HepG2 (cell line): ENCODE results near the gene HSPA1A. TPM values are rescaled to one million over a fixed set of nuclear protein-coding genes. Genes with fewer than 3 reads are reported as not detected.

Source experiments
- ATAC-seq: fragments of 200-7000 bp; cut with Tn5 transposase; 3 replicates; pipeline ENCODE4 v1.9.1; 2020; ENCODE audit warnings: mild to moderate bottlenecking, moderate library complexity
- BruUV-seq: library from RNA; stranded (reverse); fragments of 400-500 nt; replicated peaks from 2 replicates; lab custom pipeline; 2021; lab: Mats Ljungman, UMichigan
- CTCF ChIA-PET: fragments of 300-600 bp; formaldehyde crosslinking; extraction: SDS; loops from one replicate; lab custom pipeline; 2021; ENCODE audit warnings: low total read pairs, inconsistent platforms, low intra/inter-chr PET ratio; lab: Yijun Ruan, JAX
- POLR2A ChIA-PET: fragments of 350-600 bp; sonication (Branson Sonifier 250); formaldehyde crosslinking; loops from one replicate; lab custom pipeline; 2020; ENCODE audit warnings: antibody characterized with exemption, inconsistent platforms; lab: Yijun Ruan, JAX
- DNase-seq: peaks from one replicate; pipeline ENCODE4 v3.0.0-alpha.2; 2015; ENCODE audit warnings: low spot score
- FAIRE-seq: peaks from 3 replicates; lab custom pipeline; 2011; peaks lifted over from hg19 to GRCh38; lab: Jason Lieb, UNC
- H2AFZ ChIP-seq: one replicate; pipeline ENCODE4 v1.6.1; 2011; ENCODE audit warnings: low read length, inconsistent platforms
- H3K27ac ChIP-seq: fragments of 300-600 bp; 3 replicates; pipeline ENCODE4 v1.8.0; 2011; ENCODE audit warnings: mixed run types, mild to moderate bottlenecking, mixed read lengths, low read length, inconsistent platforms; ENCODE audit not compliant: insufficient read depth; ENCODE audit errors: extremely low read length
- H3K27me3 ChIP-seq, 2 experiments: fragments of 200-600 bp in 1 of 2; 2 replicates in 1 of 2; 3 replicates in 1 of 2; pipeline versions ENCODE4 v1.6.0 to v1.8.0; 2011; ENCODE audit warnings: low read length in 2 of 2, mild to moderate bottlenecking in 2 of 2, moderate library complexity in 2 of 2, inconsistent platforms in 1 of 2; ENCODE audit not compliant: insufficient read depth in 2 of 2, control insufficient read depth in 1 of 2
- H3K36me3 ChIP-seq, 2 experiments: fragments of 200-600 bp in 1 of 2; replicated peaks in 1 of 2; 2 replicates in 1 of 2; 3 replicates in 1 of 2; pipeline versions ENCODE4 v1.5.1 to v1.8.0; 2011; ENCODE audit warnings: low read length in 2 of 2, inconsistent platforms in 1 of 2; ENCODE audit not compliant: insufficient read depth in 2 of 2, control insufficient read depth in 1 of 2
- H3K4me1 ChIP-seq: 2 replicates; pipeline ENCODE4 v1.5.1; 2012; ENCODE audit warnings: low read length, inconsistent platforms; ENCODE audit not compliant: insufficient read depth
- H3K4me2 ChIP-seq: 2 replicates; pipeline ENCODE4 v1.6.0; 2011; ENCODE audit warnings: low read depth, low read length, inconsistent platforms
- H3K4me3 ChIP-seq, 3 experiments: fragments of 200-600 bp in 1 of 3; sonication (generic), shearing (Covaris generic) in 1 of 3; replicated peaks in 1 of 3; 2 replicates each; pipeline ENCODE4 v1.5.1; 2011 to 2016; ENCODE audit warnings: low read length in 3 of 3, inconsistent platforms in 2 of 3, low read depth in 2 of 3, mild to moderate bottlenecking in 2 of 3, control low read depth in 1 of 3, mixed read lengths in 1 of 3; ENCODE audit not compliant: insufficient read depth in 1 of 3
- H3K79me2 ChIP-seq: one replicate; pipeline ENCODE4 v1.6.1; 2011; ENCODE audit warnings: low read length, inconsistent platforms; ENCODE audit not compliant: insufficient read depth
- H3K9ac ChIP-seq: 2 replicates; pipeline ENCODE4 v1.6.0; 2011; ENCODE audit warnings: mild to moderate bottlenecking, low read depth, low read length, inconsistent platforms; ENCODE audit not compliant: insufficient read depth
- H3K9me3 ChIP-seq: 2 replicates; pipeline ENCODE4 v1.5.1; 2012; ENCODE audit warnings: mild to moderate bottlenecking, low read length
- H4K20me1 ChIP-seq: 2 replicates; pipeline ENCODE4 v1.6.0; 2011; ENCODE audit warnings: inconsistent platforms, mild to moderate bottlenecking, low read length, moderate library complexity; ENCODE audit not compliant: insufficient read depth
- CBFB ChIP-seq: sonication (generic); formaldehyde crosslinking; IDR thresholded peaks from 2 replicates; pipeline ENCODE4 v1.4.0; 2020; ENCODE audit warnings: missing genetic modification reagents
- PCBP2 ChIP-seq: fragments of 200-400 bp; formaldehyde crosslinking; optimal IDR thresholded peaks from 2 replicates; pipeline ENCODE3; 2018; ENCODE audit warnings: low read length, low read depth; ENCODE audit not compliant: poor library complexity, severe bottlenecking
- SP140L ChIP-seq: sonication (generic); formaldehyde crosslinking; IDR thresholded peaks from 2 replicates; pipeline ENCODE4 v1.4.0; 2020; ENCODE audit warnings: missing genetic modification reagents, borderline replicate concordance
- ZNF18 ChIP-seq: sonication (generic); formaldehyde crosslinking; IDR thresholded peaks from 2 replicates; pipeline ENCODE4 v1.8.0; 2022; ENCODE audit warnings: mild to moderate bottlenecking, missing genetic modification reagents; ENCODE audit not compliant: insufficient replicate concordance
- ZNF569 ChIP-seq: sonication (generic); formaldehyde crosslinking; IDR thresholded peaks from 2 replicates; pipeline ENCODE4 v1.5.0; 2020; ENCODE audit warnings: mild to moderate bottlenecking, missing genetic modification reagents, moderate library complexity, borderline replicate concordance
- ZNF619 ChIP-seq: sonication (generic); formaldehyde crosslinking; IDR thresholded peaks from 2 replicates; pipeline ENCODE4 v1.4.0; 2020; ENCODE audit warnings: mild to moderate bottlenecking, missing genetic modification reagents
- ZNF83 ChIP-seq: sonication (generic); formaldehyde crosslinking; IDR thresholded peaks from 2 replicates; pipeline ENCODE4 v1.4.0; 2020; ENCODE audit warnings: missing genetic modification reagents, mild to moderate bottlenecking, borderline replicate concordance
- WGBS: methylation state at CpG from one replicate; pipeline ENCODE4 v1.1.6; 2017; ENCODE audit warnings: low lambda C conversion rate; 5-methylcytosine and 5-hydroxymethylcytosine counted together
- in situ Hi-C: cut with HindIII; loops from 2 replicates; pipeline ENCODE4 v1.10.0; 2017; ENCODE audit warnings: low pct_unique_long_range_greater_than_20kb; ENCODE audit not compliant: extremely low pct_ligation_motif_present
- intact Hi-C: fragments of 100-400 bp; cut with micrococcal nuclease; formaldehyde crosslinking; loops from one replicate; pipeline ENCODE4 v1.10.0; 2022; ENCODE audit not compliant: unreplicated experiment
- polyA plus RNA-seq, 8 experiments: library from polyadenylated mRNA; depleted of rRNA in 3 of 8; stranded (reverse) in 7 of 8; unstranded in 1 of 8; fragments of >200 nt; fragmentation: Illumina TruSeq in 4 of 8; extraction: Trizol in 4 of 8; gene quantifications; 2 replicates each; pipeline versions ENCODE4 v1.2.1 to v1.2.3, GENCODE V29; 2011 to 2016; ENCODE audit warnings: low read depth in 4 of 8, missing spikeins in 1 of 8, mixed read lengths in 1 of 8; ENCODE audit not compliant: insufficient read depth in 1 of 8
- total RNA-seq, 5 experiments: library from RNA; depleted of rRNA; stranded (reverse); fragments of >200 nt; fragmentation: Illumina TruSeq; extraction: Trizol; gene quantifications; 2 replicates each; pipeline ENCODE4 v1.2.3, GENCODE V29; 2016; ENCODE audit warnings: low read depth in 1 of 5

Gene HSPA1A
- total and polyA plus RNA-seq, 2 of the 13 experiments (the other 11 are each of a cell fraction or from before 2014, with no cell fraction given), result 44.5 to 85.0 TPM

GRCh38 chr6:31805939-31806469 is 9.3 kb upstream of the HSPA1A start:
- peak overlapping the region; percentile 94 for H3K27ac ChIP-seq
- 16% methylated on average over 7 of the region's 7 CpGs for WGBS
- no peaks in the 10 kb centered on the region for H3K27me3 ChIP-seq
- POLR2A ChIA-PET, result interaction anchor here (0.9 to 5.9 kb wide), 31 partner anchors 8 to 1166 kb away, joined by 3 to 107 read pairs (median 7); partner anchors contain the start of genes AIF1, BAG6, C6orf47 and CFB
- peak overlapping the region; percentile 83 for H3K4me2 ChIP-seq
- CTCF ChIA-PET, result interaction anchor here (1.0 kb wide), 1 partner anchor 10 kb away, joined by 3 read pairs; the partner anchor contains the start of gene VARS1
- peak; percentile 39 for ATAC-seq
- H4K20me1 ChIP-seq, result no peaks in the 10 kb centered on the region
- intact Hi-C loops, result loop anchor here (5.0 kb wide), 1 partner anchor 69 kb away; the partner anchor contains the start of gene CLIC1
- H2AFZ ChIP-seq, result no peak overlapping the region
- no peak for DNase-seq
- peaks cover 11% of the 10 kb centered on the region for H3K79me2 ChIP-seq
- BruUV-seq, result TSS peak; percentile 87
- H3K36me3 ChIP-seq, result peaks cover 0 to 9% of the 10 kb centered on the region in 2 experiments; a peak in 3 of 5 replicates
- no peaks in the 10 kb centered on the region for H3K9me3 ChIP-seq
- H3K4me1 ChIP-seq, result peaks cover 37% of the 10 kb centered on the region
- TF ChIP-seq CBFB, result no peak
- TF ChIP-seq SP140L (CRISPR knock-in tag), result 0 out of 2 replicates have a peak, but pooled peaks have one; percentile 29
- peak; percentile 34; the same call in 1 of the 2 replicates for TF ChIP-seq ZNF83 (CRISPR knock-in tag)
- no peak for TF ChIP-seq PCBP2
- TF ChIP-seq ZNF569 (CRISPR knock-in tag), result 0 out of 2 replicates have a peak, but pooled peaks have one; percentile 7
- peak; percentile 76 for TF ChIP-seq ZNF18 (CRISPR knock-in tag)
- TF ChIP-seq ZNF619 (CRISPR knock-in tag), result 0 out of 2 replicates have a peak, but pooled peaks have one; percentile 24
- peak overlapping the region; percentile 94 for H3K9ac ChIP-seq
- in situ Hi-C loops, result no loop called here
- no peak for FAIRE-seq
- H3K4me3 ChIP-seq, result peak overlapping the region; percentile 82 to 90 (median 84)
